Neuronal stem cell (in vitro differentiated cells): ENCODE results near the gene HSPB9.

ENCODE experiments used
- DNase-seq: peaks from one replicate; pipeline ENCODE4 v3.0.0-alpha.2; 2013; ENCODE audit warnings: low spot score
- H2AFZ ChIP-seq: one replicate; pipeline ENCODE4 v1.6.1; 2013; ENCODE audit warnings: mild to moderate bottlenecking, low read length, inconsistent platforms
- H2AK5ac ChIP-seq: 2 replicates; pipeline ENCODE4 v1.6.1; 2013; ENCODE audit warnings: low read depth, mild to moderate bottlenecking, inconsistent platforms, low read length, moderate library complexity, mixed read lengths
- H2BK120ac ChIP-seq: 2 replicates; pipeline ENCODE4 v1.6.1; 2013; ENCODE audit warnings: low read depth, mild to moderate bottlenecking, inconsistent platforms, low read length, moderate library complexity, mixed read lengths
- H2BK12ac ChIP-seq: one replicate; pipeline ENCODE4 v1.6.1; 2013; ENCODE audit warnings: low read length, inconsistent platforms
- H2BK15ac ChIP-seq: 2 replicates; pipeline ENCODE4 v1.6.1; 2013; ENCODE audit warnings: mild to moderate bottlenecking, low read length, inconsistent platforms, mixed read lengths
- H2BK5ac ChIP-seq: one replicate; pipeline ENCODE4 v1.6.1; 2013; ENCODE audit warnings: inconsistent platforms, mild to moderate bottlenecking, low read length, moderate library complexity
- H3K14ac ChIP-seq: one replicate; pipeline ENCODE4 v1.6.1; 2013; ENCODE audit warnings: low read length, inconsistent platforms
- H3K18ac ChIP-seq: 2 replicates; pipeline ENCODE4 v1.6.1; 2013; ENCODE audit warnings: low read length, inconsistent platforms
- H3K23ac ChIP-seq: 2 replicates; pipeline ENCODE4 v1.6.1; 2013; ENCODE audit warnings: low read depth, mild to moderate bottlenecking, mixed read lengths, low read length, inconsistent platforms; ENCODE audit not compliant: poor library complexity
- H3K27ac ChIP-seq: replicated peaks from 3 replicates; pipeline ENCODE4 v1.5.1; 2013; ENCODE audit warnings: low read length, inconsistent platforms
- H3K27me3 ChIP-seq, 3 experiments: 2 replicates each; pipeline ENCODE4 v1.6.1; 2013; ENCODE audit warnings: low read length in 3 of 3, mild to moderate bottlenecking in 2 of 3, inconsistent platforms in 1 of 3, low read depth in 1 of 3, mixed read lengths in 1 of 3, moderate library complexity in 1 of 3; ENCODE audit not compliant: control insufficient read depth in 3 of 3, insufficient read depth in 3 of 3
- H3K36me3 ChIP-seq, 2 donors: replicated peaks in 1 of 2; 2 replicates each; pipeline ENCODE4 v1.6.1; 2013; ENCODE audit warnings: low read length in 2 of 2; ENCODE audit not compliant: control insufficient read depth in 2 of 2, insufficient read depth in 2 of 2
- H3K4ac ChIP-seq: 2 replicates; pipeline ENCODE4 v1.6.1; 2013; ENCODE audit warnings: inconsistent platforms, mild to moderate bottlenecking, low read length, moderate library complexity
- H3K4me1 ChIP-seq, 2 donors: 1 replicate in 1 of 2; 2 replicates in 1 of 2; pipeline ENCODE4 v1.6.1; 2013; ENCODE audit warnings: low read length in 2 of 2, low read depth in 1 of 2; ENCODE audit not compliant: control insufficient read depth in 2 of 2, insufficient read depth in 1 of 2
- H3K4me2 ChIP-seq: one replicate; pipeline ENCODE4 v1.6.1; 2013; ENCODE audit warnings: mild to moderate bottlenecking, low read length, inconsistent platforms; ENCODE audit not compliant: insufficient read depth, poor library complexity, severe bottlenecking
- H3K4me3 ChIP-seq, 2 donors: 2 replicates each; pipeline ENCODE4 v1.5.1; 2013; ENCODE audit warnings: low read length in 2 of 2, mild to moderate bottlenecking in 2 of 2, inconsistent platforms in 1 of 2, moderate library complexity in 1 of 2
- H3K79me1 ChIP-seq: one replicate; pipeline ENCODE4 v1.6.1; 2013; ENCODE audit warnings: low read depth, mild to moderate bottlenecking, inconsistent platforms, low read length, moderate library complexity
- H3K9ac ChIP-seq: one replicate; pipeline ENCODE4 v1.6.1; 2013; ENCODE audit warnings: mild to moderate bottlenecking, low read depth, low read length, inconsistent platforms; ENCODE audit not compliant: poor library complexity
- H3K9me3 ChIP-seq, 2 donors: replicated peaks in 1 of 2; 2 replicates each; pipeline versions ENCODE3 to v1.6.1; 2013; ENCODE audit warnings: low read length in 2 of 2, mild to moderate bottlenecking in 2 of 2, inconsistent platforms in 1 of 2, low read depth in 1 of 2, mixed read lengths in 1 of 2, moderate library complexity in 1 of 2; ENCODE audit not compliant: control insufficient read depth in 2 of 2, insufficient read depth in 1 of 2
- H4K8ac ChIP-seq: one replicate; pipeline ENCODE4 v1.6.1; 2013; ENCODE audit warnings: low read depth, mild to moderate bottlenecking, inconsistent platforms, low read length, moderate library complexity
- H4K91ac ChIP-seq: one replicate; pipeline ENCODE4 v1.6.1; 2013; ENCODE audit warnings: low read length, low read depth, mild to moderate bottlenecking, inconsistent platforms; ENCODE audit not compliant: poor library complexity
- WGBS, 2 donors: extraction: QIAGEN DNeasy Blood & Tissue Kit; methylation state at CpG; one replicate each; pipeline ENCODE4 v1.1.7; 2013; ENCODE audit warnings: missing lambda C conversion rate in 2 of 2, mixed read lengths in 1 of 2; ENCODE audit not compliant: insufficient read length in 2 of 2, insufficient replicate concordance in 1 of 2; ENCODE audit errors: extremely low coverage in 2 of 2; 5-methylcytosine and 5-hydroxymethylcytosine counted together

Gene HSPB9

GRCh38 chr17:42101513-42102292, 20.9 kb upstream of the HSPB9 start:
- no peak overlapping the region for H2BK120ac ChIP-seq
- H3K14ac ChIP-seq = no peak overlapping the region
- no peak overlapping the region for H3K23ac ChIP-seq
- no peak overlapping the region for H4K91ac ChIP-seq
- H2BK5ac ChIP-seq = no peak overlapping the region
- peak overlapping the region; percentile 81 for H2AFZ ChIP-seq
- peaks cover 5% of the 10 kb centered on the region in 2 donors for H3K4me1 ChIP-seq
- H3K36me3 ChIP-seq = no peaks in the 10 kb centered on the region
- no peak overlapping the region for H4K8ac ChIP-seq
- no peaks in the 10 kb centered on the region for H3K9me3 ChIP-seq
- peak; percentile 68 for DNase-seq
- H3K27ac ChIP-seq = no peak overlapping the region
- no peak overlapping the region for H3K4me2 ChIP-seq
- H3K27me3 ChIP-seq = peaks cover 5 to 72% (median 16%) of the 10 kb centered on the region in 3 experiments
- H2AK5ac ChIP-seq = no peak overlapping the region
- no peak overlapping the region for H2BK12ac ChIP-seq
- no peaks in the 10 kb centered on the region for H3K79me1 ChIP-seq
- H2BK15ac ChIP-seq = no peak overlapping the region
- no peak overlapping the region for H3K18ac ChIP-seq
- H3K4ac ChIP-seq = no peak overlapping the region
- WGBS, 2 donors = no CpG with 5 or more reads among the region's 14 CpGs
- H3K9ac ChIP-seq = no peak overlapping the region
- no peak overlapping the region for H3K4me3 ChIP-seq

GRCh38 chr17:42103221-42103954, 19.2 kb upstream of the HSPB9 start:
- Histone ChIP-seq H2AFZ (no peak overlapping the region), H3K27ac (no peak overlapping the region), H3K9me3 (no peaks in the 10 kb centered on the region), H3K27me3 (peaks cover 0 to 66% (median 2%) of the 10 kb centered on the region in 3 experiments), H3K79me1 (no peaks in the 10 kb centered on the region), H3K4me3 (no peak overlapping the region), H3K4me2 (no peak overlapping the region), H3K23ac (no peak overlapping the region), H4K8ac (no peak overlapping the region), H2BK15ac (no peak overlapping the region), H3K9ac (peak overlapping the region; percentile 1), H2BK5ac (no peak overlapping the region), H3K4me1 (peaks cover 4 to 6% of the 10 kb centered on the region in 2 donors), H4K91ac (no peak overlapping the region), H3K4ac (no peak overlapping the region), H3K18ac (no peak overlapping the region), H3K36me3 (no peaks in the 10 kb centered on the region), H2AK5ac (no peak overlapping the region), H2BK120ac (no peak overlapping the region), H3K14ac (no peak overlapping the region), H2BK12ac (no peak overlapping the region)
- DNase-seq = no peak
- WGBS, 2 donors = no CpG with 5 or more reads among the region's 11 CpGs

DNA sequence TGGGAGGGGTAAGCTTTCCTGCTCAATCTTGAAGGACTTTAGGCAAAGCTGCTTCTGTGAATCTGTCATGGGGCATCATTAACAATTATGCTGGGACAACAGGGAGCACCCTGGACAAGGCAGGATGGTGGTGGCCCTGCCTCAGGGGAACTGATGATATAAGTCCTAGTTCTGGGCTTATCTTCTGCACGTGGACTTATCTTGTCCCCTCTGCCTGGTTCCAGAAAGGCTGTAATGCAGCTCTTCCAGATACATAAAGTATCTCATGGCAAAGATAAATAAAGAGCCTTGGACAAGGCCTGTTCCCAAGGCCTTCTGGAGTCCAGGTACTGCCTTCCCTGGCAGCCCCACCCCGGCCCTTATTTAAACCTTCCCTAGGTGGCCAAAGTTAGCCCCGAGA, 18.3 kb upstream of the HSPB9 start:
- Histone ChIP-seq H2BK5ac (no peak overlapping the region), H3K27ac (no peak overlapping the region), H2BK15ac (no peak overlapping the region), H3K4ac (no peak overlapping the region), H3K9me3 (no peaks in the 10 kb centered on the region), H4K8ac (no peak overlapping the region), H3K4me1 (peaks cover 4 to 6% of the 10 kb centered on the region in 2 donors), H3K14ac (no peak overlapping the region), H2AK5ac (no peak overlapping the region), H3K4me2 (no peak overlapping the region), H2BK120ac (no peak overlapping the region), H3K4me3 (no peak overlapping the region), H3K9ac (no peak overlapping the region), H3K27me3 (peaks cover 0 to 65% (median 2%) of the 10 kb centered on the region in 3 experiments), H3K23ac (no peak overlapping the region), H3K79me1 (no peaks in the 10 kb centered on the region), H2AFZ (no peak overlapping the region), H3K36me3 (no peaks in the 10 kb centered on the region), H2BK12ac (no peak overlapping the region), H4K91ac (no peak overlapping the region), H3K18ac (no peak overlapping the region)
- DNase-seq = no peak
- no CpG with 5 or more reads among the region's 3 CpGs for WGBS, 2 donors

- Histone ChIP-seq H4K91ac (no peak overlapping the region), H2AFZ (no peak overlapping the region), H3K14ac (no peak overlapping the region), H3K23ac (no peak overlapping the region), H3K36me3 (no peaks in the 10 kb centered on the region), H3K27ac (no peak overlapping the region), H3K4ac (no peak overlapping the region), H3K4me2 (no peak overlapping the region), H2BK15ac (no peak overlapping the region), H2AK5ac (no peak overlapping the region), H3K9me3 (no peaks in the 10 kb centered on the region), H2BK12ac (no peak overlapping the region), H2BK5ac (no peak overlapping the region), H4K8ac (no peak overlapping the region), H3K4me3 (no peak overlapping the region), H3K27me3 (peaks cover 0 to 52% (median 2%) of the 10 kb centered on the region in 3 experiments), H2BK120ac (no peak overlapping the region), H3K9ac (no peak overlapping the region), H3K18ac (no peak overlapping the region), H3K79me1 (no peaks in the 10 kb centered on the region), H3K4me1 (peaks cover 4 to 6% of the 10 kb centered on the region in 2 donors)
- WGBS, 2 donors = no CpG with 5 or more reads among the region's 2 CpGs
- no peak for DNase-seq
Measured at GRCh38 chr17:42106009-42106408, 16.6 kb upstream of the HSPB9 start.
